Measurements from ENCODE around the gene TCERG1L.

The TCERG1L gene

DNA sequence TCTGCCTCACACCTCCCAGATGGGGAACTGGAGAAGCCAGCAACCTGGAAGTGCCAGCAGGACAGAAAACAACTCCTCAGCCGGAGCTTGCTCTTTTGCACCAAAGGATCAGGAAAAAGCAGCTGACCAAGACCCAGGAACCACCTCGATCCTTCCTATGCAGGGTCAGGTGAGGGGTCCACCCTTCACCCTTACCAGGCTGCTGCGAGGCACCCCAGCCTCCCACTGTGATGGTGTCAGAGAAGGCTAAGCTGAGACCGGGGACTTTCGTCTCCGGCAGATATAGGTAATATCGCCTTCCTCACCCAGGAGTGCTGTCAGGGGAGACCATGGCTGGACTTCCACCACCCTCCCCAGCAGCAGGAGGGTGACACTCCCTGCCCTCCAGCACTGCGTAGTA, 254.7 kb downstream of the TCERG1L start:
- no peak for DNase-seq

- DNase-seq: no peak
These were observed 255.4 kb downstream of the TCERG1L start for GRCh38 chr10:131056091-131056579.

- no peak for DNase-seq
These were observed 256.1 kb downstream of the TCERG1L start for GRCh38 chr10:131055437-131055836.

- no peak for DNase-seq
These were observed 258.3 kb downstream of the TCERG1L start for GRCh38 chr10:131053192-131053591.

DNA sequence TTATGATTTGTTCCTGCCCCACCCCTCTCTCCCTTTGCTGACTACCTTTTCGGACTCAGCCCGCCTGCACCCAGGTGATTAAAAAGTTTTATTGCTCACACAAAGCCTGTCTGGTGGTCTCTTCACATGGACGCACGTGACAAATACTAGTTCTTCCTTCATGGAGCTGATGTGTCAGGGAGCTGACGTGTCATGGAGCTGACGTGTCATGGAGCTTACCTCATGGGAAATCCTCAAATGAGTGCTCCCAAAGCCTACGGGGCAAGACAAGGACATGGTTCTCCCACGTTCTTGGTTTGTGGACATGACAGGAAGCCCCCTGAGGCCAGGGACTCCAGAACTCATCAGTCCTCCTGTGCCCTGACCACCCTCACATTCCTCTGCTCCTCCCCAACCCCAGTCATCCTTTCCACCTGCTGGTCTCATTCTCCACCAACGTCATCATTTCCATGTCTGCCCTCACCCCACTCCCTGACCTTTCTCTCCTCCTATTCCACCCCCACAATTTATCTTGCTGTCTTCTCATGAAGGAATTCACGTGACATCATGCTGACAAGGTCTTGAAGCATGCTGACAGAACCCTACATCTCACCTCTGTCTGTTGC, 261.3 kb downstream of the TCERG1L start:
- no peak for DNase-seq

DNA sequence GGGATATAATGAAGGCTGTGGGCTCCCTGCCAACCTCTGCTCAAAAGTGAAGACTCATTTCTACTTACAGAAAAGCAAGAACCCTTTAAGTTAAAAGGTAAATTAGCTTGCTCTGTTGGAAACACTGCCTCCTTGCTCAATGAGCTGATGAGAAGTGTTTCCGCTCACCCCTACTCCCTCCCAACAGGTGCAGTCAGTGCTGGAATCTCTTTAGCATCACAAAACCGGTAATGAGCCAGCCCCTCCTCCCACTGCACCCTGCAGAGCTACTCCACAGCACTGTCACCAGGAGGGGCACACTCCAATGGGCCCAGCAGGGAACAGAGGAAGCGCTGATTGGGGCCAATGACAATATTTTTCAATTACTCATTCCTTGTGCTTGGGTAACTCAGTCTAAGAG, 262.5 kb downstream of the TCERG1L start:
- DNase-seq: no peak

- DNase-seq: no peak
These were observed 262.9 kb downstream of the TCERG1L start for GRCh38 chr10:131048606-131049005.

DNA sequence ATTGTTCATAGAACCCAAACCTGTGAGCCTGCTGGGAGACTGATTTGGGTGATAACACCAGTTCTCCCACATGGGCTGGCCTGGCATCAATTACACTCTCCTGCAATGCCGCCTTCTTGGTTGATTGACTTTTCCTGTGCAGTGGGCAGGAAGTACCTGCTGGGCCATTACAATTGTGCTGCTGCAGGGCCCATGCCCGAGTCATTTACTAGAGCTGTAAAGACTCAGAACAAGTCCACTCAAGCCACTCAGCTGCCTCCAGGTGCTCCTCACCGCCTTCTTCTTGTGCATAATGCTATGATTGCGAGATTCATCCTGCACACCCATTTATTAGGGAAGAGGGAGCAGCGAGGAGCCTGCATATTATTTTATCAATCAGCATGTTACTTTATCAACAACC, 264.0 kb downstream of the TCERG1L start:
- DNase-seq: no peak

DNA sequence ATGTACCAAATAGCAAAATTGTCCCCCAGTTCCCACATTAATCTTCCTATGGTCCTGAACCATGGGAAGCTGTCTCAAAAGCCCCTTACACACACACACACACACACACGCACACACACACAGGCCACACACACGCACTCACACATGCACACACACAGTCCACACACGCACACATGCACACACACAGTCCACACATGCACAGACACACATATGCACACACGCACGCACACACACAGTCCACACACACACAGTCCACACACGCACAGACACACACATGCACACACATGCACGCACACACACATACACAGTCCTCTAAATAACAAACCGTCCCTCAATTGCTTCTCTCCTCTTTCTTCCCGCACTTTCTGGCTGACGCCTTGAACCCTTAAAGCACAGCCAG, 265.3 kb downstream of the TCERG1L start:
- no peak for DNase-seq

- DNase-seq: no peak
These were observed 267.0 kb downstream of the TCERG1L start for GRCh38 chr10:131044379-131045111.

DNA sequence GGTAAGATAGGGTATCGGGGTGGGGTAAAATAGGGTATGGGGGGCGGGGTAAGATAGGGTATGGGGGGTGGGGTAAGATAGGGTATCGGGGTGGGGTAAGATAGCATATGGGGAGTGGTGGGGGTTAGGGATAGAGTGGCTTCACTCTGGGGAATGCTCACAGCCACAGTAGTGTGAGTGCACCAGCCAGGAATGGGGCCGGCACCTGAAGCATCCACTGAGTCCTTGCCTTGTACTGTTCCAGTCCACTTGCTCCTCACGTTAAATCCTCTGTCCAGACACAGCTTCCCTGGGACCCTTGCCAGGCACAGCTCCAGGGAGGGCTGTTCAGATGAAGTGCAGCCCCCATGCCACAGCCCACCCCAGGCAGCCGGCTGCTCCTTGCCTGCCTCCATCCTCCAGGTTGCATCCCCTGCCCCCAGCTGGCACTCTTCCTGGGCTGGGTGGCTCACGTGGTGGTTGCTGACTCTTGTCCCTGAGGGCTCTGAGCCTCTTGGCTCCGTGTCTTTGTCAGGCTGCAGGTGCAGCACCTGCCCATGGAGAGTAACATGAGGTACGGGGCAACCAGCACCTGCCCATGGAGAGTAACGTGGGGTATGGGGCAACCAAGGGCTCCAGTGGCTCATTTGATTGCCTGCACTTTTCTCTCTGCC, 268.4 kb downstream of the TCERG1L start:
- DNase-seq: no peak

All from stimulated activated CD4-positive, alpha-beta T cell treated with anti-CD3 and anti-CD28 coated beads, Interleukin-15, amount 100 ng/mL, for 24 hours (primary cell).